PFSK-1 (cell line): Measurements from ENCODE around the gene DEF6.

Experiments
- FOXP2 ChIP-seq: optimal IDR thresholded peaks from 2 replicates; pipeline ENCODE3; 2011; ENCODE audit warnings: borderline replicate concordance, control low read depth, inconsistent platforms; ENCODE audit not compliant: insufficient read depth; ENCODE audit errors: extremely low read length, extremely low read depth
- POLR2AphosphoS5 ChIP-seq: IDR thresholded peaks from 2 replicates; pipeline ENCODE4 v1.6.1; 2012; ENCODE audit warnings: low read depth, mild to moderate bottlenecking, control low read depth, low read length, moderate library complexity
- REST ChIP-seq, 2 experiments: IDR thresholded peaks; 2 replicates each; pipeline versions ENCODE4 v1.6.1 to v1.8.0; 2011 to 2012; ENCODE audit warnings: low read depth in 2 of 2, low read length in 2 of 2, control low read depth in 1 of 2, inconsistent platforms in 1 of 2, mild to moderate bottlenecking in 1 of 2, moderate library complexity in 1 of 2; ENCODE audit not compliant: insufficient read depth in 1 of 2
- SIN3A ChIP-seq: IDR thresholded peaks from 2 replicates; pipeline ENCODE4 v1.6.1; 2012; ENCODE audit warnings: mild to moderate bottlenecking, low read length, moderate library complexity, borderline replicate concordance; ENCODE audit not compliant: insufficient read depth
- TAF1 ChIP-seq: IDR thresholded peaks from 2 replicates; pipeline ENCODE4 v1.6.1; 2012; ENCODE audit warnings: low read length, control low read depth, borderline replicate concordance; ENCODE audit not compliant: insufficient read depth

The DEF6 gene

DNA sequence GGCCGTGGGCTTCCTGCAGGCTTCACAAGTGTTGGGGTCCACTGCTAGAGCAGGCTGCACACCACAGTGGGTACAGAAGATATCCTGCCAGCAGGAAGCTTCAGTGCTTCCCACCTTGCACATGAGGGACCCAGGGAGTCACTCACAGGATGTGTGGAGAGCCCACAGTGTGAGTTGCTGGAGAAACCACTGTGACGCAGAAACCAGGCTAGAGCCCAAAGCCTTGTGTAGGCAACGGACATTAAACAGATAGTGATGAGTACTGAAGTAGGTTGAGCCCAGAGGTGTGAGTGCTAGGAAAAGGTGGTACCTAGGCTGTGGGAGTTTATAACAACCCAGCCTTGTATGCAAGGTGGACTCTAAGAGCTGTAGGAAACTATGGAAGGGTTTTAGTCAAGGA, 18.9 kb upstream of the DEF6 start:
- TF ChIP-seq FOXP2, result no peak
- no peak for TF ChIP-seq POLR2AphosphoS5

DNA sequence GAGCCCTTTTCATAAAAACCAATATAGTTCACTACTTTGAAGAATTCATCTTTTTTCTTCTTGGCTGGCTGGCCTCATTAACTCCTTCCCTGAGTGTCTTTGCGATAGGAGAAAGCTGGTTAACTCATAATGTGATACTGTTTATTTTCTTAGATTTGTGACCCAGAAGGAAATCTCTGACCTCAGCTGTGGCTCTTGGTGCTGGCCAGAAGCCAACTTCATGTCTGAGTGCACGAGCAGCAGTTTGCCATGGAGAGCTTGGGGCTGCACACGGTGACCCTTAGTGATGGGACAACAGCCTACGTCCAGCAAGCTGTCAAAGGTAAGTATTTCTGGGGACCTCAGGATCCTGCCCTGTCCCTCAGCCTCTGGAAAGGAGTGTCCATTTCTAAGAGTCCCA, 16.7 kb upstream of the DEF6 start:
- TF ChIP-seq FOXP2 (no peak), TAF1 (no peak), SIN3A (no peak), REST (IDR thresholded peaks at IDR 0.05; ENCODE audit: insufficient read depth in 1 of 2, low read depth in 2 of 2, low read length in 2 of 2) (no peak), POLR2AphosphoS5 (no peak)

- TF ChIP-seq TAF1, result no peak
- TF ChIP-seq POLR2AphosphoS5, result no peak
Measured at GRCh38 chr6:35282472-35282871, 15.1 kb upstream of the DEF6 start.

DNA sequence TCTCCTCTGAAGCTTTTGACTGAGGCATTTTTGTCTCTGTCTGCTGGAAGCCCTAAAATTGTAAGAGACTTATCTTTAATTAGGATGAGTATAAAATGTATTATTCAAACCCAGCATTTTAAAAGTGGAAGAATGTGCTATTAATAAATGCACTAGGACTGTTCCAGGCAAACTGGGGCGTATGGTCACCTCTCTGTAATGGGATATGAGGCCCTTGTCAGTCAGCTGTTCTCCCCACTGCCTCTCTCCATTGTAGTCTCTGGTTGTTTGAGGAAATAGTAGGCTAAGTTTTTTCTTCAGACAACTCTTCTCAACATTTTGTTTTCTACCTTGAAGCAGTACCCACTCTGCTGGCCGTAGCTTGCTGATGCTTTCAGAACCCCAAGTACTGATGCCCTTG, 14.3 kb upstream of the DEF6 start:
- TF ChIP-seq POLR2AphosphoS5 (no peak), FOXP2 (no peak), REST (IDR thresholded peaks at IDR 0.05; ENCODE audit: insufficient read depth in 1 of 2, low read depth in 2 of 2, low read length in 2 of 2) (no peak), SIN3A (no peak), TAF1 (no peak)

DNA sequence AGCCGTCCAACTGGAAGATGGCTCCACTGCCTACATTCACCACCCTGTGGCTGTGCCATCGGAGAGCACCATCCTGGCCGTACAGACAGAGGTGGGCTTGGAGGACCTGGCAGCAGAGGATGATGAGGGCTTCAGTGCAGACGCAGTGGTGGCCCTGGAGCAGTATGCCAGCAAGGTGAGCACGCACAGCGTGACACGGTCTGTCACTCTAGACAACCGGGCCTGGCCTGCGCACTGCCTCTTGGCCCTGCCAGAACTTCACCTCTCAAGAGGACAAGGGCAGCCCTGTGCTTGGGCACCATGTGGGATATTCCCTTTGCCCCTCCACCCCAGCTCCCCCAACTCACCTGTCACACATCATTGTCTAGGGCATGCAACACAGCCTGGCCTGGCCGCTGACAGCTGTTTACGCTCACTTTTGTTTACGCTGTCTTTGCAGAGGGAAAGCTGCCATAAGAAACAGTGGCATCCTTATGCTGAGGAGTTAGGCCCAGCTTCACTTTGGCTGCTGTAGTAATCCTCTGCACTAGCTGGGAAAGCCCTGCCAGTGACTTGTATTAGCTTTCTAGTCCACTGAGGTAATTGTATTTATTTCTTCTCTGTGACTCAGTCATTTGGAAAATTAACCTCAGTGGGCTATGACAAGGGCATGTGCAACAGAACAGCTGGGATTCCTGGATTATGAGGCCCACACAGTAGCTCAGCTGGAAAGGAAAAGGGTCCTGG, 9.8 kb upstream of the DEF6 start:
- no peak for TF ChIP-seq REST (IDR thresholded peaks at IDR 0.05; ENCODE audit: insufficient read depth in 1 of 2, low read depth in 2 of 2, low read length in 2 of 2)
- TF ChIP-seq POLR2AphosphoS5, result no peak
- no peak for TF ChIP-seq TAF1
- no peak for TF ChIP-seq FOXP2
- TF ChIP-seq SIN3A, result no peak

- TF ChIP-seq SIN3A (no peak), POLR2AphosphoS5 (no peak), REST (IDR thresholded peaks at IDR 0.05; ENCODE audit: insufficient read depth in 1 of 2, low read depth in 2 of 2, low read length in 2 of 2) (no peak), TAF1 (no peak), FOXP2 (no peak)
Measured at GRCh38 chr6:35288834-35289233, 8.8 kb upstream of the DEF6 start.
